Left renal pelvis (tissue), 4 donors: ENCODE results near the gene ERC2. TPM values are rescaled to one million over a fixed set of nuclear protein-coding genes. Genes with fewer than 3 reads are reported as not detected.

Experiments
- DNase-seq, 4 donors: peaks; one replicate each; pipeline ENCODE4 v3.0.0-alpha.2; 2013; ENCODE audit warnings: low read depth in 4 of 4, low spot score in 3 of 4
- polyA plus RNA-seq, 4 donors: library from polyadenylated mRNA; unstranded; fragments of 120-200 nt; gene quantifications; one replicate each; pipeline ENCODE4 v1.2.1, GENCODE V29; 2013; ENCODE audit not compliant: insufficient read length in 4 of 4

The ERC2 gene
- polyA plus RNA-seq, 4 donors: 1.2 to 5.3 (median 2.9) TPM

- DNase-seq: no peak
Measured at GRCh38 chr3:55500555-55501330, 967.5 kb downstream of the ERC2 start.

DNA sequence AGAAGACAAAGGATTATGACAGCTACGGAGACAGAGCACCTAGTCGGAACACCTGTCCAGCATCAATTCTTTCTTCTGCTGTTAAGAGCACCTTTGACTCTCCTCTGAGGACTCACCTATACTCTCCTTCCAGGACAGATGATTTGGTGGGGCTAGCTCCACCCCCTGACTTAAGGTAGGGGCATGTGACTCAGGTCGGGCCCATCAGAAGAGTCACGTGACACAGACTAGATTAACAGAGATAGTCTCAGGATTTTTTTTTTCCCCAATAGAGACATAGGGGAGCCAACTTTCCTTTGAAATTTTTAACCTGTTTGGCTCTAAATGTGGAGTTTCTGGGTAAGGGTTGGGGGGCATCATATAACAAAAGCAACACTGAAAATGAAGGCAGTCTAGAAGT is 969.7 kb downstream of the ERC2 start:
- no peak for DNase-seq

GRCh38 chr3:55497250-55497649 is 971.0 kb downstream of the ERC2 start:
- DNase-seq: no peak

DNA sequence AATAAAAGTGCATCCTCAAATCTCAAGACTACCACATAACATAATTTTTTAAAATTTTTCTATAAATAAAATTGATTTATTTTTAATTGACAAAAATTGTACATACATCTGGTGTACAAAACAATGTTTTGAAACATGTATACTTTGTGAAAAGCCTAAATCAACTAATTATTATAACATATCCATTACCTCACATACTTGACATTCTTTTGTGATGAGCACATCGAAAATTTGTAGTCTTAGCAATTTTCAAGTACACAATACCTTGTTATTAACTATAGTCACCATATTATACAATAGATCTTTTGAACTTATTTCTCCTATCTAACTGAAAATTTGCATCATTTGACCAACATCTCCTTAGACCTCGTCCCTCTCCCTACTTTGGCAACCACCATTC is 973.3 kb downstream of the ERC2 start:
- DNase-seq: no peak

- no peak for DNase-seq
Measured at GRCh38 chr3:55492976-55493375, 975.3 kb downstream of the ERC2 start.

DNA sequence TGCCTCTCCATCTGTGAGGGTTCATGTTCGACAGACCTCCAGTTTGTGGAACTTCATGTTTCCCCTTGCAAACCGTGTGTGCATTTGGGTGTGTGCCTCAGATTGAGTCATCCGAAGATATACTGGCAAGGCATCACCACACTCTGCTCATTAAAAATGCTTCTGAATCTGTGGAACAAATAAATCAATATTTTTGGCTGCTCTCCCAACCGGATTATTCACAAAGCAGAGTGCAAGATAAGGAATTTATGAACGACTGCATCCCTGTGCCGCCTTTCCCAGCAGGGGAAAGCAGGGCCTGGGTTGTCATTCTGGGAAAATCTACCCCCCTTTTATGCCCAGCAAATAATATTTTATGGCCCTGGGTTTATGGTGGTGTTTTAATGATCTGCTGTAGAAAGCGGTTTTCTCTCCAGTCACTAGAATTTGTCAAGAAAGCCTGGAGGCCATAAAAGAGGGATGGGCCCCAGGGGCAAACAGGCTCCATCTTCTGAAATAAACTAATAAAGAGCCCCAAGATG is 976.9 kb downstream of the ERC2 start:
- no peak for DNase-seq

DNA sequence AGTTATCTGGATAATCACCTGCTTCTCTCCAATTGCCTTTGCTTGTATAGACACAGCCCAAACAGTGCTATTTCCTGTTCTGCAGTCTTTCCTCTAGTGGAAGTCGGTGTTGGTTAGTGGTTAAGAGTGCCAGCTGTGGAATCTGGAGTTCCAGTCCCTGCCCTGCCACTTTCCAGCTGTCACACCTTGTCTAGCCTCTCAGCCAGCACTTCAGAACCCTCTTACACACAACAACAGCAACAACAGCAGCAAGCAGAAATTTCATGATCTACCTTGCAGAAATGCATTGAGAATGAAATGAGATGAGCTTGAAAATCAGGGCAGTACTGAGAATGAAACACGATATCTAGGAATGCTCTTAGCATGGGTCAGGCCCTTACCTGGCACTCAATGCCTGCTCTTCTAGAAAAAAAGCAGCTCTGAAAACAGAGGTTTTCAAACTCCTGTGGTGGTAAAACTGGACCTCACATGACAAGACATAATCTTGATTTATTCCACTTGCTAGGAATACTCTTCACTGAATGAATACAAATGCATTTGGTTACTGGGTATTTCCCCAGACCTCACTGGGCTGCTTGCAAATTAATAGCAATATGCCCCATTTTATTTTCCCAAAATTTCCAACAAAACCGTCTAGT is 977.9 kb downstream of the ERC2 start:
- no peak for DNase-seq

DNA sequence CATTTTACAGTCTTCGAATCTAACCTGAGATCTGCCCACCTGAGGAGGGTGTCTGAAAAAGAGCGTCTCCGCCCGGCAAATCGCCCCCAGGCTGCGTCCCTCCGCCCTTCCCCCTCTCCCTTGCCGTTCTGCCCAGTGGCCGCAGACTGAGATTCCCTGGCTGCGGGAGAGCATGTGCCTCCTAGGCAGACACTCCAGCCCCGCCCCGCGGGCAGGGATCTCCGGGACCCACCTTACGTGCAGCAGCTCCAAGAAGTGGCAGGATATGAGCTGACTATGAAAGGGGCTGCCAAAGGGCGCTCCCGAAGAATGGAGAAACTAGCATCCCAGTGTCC is 978.5 kb downstream of the ERC2 start:
- DNase-seq: no peak

- no peak for DNase-seq
Measured at GRCh38 chr3:55488398-55489055, 979.7 kb downstream of the ERC2 start.

DNA sequence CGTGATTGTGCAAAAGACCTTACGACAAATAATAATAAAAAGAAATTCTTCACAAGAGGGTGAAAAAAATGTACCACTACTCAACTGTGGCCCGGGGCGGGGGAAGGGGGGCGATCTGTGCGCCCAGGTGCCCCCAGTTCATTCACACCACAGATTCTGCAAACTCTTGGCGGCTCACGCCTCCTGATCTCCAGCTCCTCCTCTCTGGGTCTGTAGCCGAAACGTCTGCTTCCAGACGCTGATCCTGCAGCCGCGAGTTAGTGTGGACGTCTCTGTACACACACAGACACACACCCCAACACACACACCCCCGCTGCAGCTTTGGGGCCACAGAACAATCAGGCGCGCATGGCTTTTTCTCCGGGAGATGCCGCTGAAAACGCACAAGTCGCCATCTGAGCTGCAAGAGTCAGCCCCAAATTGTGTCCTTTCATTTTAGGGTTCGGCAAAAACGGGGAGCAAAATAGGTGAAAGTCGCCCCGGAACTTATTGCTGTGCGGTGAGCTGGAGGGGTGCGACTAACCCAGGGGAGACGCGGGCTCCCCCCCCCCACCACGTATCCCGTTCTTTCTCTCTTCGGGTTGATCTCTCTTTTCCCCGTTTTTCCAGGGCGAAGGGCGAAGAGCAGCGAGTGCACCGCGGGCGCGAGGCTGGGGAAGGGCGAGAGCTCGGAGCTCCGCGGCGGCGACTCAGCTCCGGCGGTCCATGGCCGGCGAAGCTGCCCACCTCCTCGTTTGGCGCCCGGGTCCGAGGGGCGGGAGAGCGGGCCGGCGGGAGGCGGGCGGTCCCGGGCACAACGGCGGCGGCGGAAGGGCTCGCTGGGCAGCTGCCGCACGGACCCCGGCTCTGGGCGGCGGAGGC is 980.7 kb downstream of the ERC2 start:
- no peak for DNase-seq

GRCh38 chr3:55486857-55487380 is 981.3 kb downstream of the ERC2 start, which contains the start of gene WNT5A:
Gene WNT5A (minus strand): TSS chr3:55487306. CDS start chr3:55486985, 321 bp downstream.
- DNase-seq: no peak

- DNase-seq: no peak
Measured at GRCh38 chr3:55486101-55486856, 982.0 kb downstream of the ERC2 start.

- no peak for DNase-seq
Measured at GRCh38 chr3:55484801-55485791, 983.2 kb downstream of the ERC2 start.

- no peak for DNase-seq
Measured at GRCh38 chr3:55484191-55484689, 984.0 kb downstream of the ERC2 start.

DNA sequence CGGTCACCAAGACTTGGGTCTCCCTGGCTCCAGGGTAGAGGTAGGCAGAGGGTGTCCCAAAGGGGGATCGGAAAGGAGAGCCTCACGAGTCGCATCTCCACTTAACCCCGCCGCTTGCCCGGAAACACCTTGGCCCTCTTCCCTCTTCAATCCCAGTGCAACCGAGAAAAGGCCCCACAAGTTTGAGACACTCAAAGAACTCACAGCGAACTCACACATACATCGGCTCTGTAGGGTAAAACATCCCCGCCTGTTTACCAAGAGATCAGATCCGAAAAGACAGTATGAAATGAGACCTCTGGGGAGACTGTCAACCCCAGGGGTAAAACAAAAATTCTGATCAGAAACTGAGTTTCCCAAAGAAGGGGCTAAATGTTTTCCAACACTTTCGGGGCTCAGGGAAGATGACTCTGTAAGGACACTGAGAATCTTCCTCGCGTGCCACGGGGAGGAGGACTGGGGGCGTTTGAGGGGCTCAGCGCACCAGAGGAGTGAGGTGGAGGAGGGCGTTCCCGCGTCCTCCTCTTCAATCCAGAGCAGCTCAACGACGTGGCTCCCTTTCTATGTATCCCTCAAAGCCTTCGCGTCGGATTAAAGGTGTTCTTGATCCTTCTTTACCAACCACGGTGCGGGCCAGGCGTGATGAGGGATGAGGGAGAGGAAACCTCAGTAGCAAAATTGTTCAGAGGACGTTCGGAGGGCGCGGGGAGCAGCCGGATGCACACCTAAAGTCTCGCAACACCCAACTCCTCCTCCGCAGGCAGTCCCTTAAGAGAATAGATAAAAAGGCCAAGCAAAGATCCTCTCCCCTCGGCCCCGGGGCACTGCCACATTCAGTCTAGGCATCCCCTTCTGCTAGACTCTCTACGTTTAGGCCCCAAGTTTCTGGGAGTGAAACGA is 984.8 kb downstream of the ERC2 start:
- DNase-seq: no peak

DNA sequence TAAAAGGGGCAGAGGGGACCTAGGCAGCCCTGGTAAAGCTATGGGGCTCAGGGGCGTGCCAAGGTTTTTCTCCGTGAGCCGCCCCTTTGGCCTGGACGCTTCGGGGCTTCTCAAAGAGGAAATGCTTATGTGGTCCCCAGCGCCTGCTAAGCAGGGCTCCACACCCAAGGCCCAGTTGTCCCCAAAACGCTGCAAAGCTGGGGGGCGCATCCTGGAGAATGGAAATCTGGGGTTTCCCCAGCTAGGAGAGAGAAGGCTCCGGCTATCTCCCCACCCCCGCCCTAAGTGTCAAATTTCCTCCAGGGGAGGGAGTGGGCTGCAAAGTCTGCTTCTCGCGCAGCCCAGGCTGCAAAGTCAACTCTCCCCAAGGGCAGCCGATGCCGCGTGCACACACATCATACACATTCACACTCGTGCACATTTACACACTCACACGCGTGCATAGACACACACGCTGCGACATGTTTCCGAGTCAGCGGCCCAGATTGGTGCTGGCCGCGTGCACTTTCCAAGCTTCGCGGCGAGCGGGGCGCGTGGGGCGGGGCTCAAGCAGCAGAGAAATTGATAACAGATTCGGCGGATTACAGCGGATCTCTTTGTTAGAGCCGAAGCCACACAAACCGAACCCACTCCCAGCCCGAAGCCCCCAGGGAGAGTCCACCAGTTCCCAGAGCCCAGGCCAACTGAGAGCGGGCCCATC is 985.6 kb downstream of the ERC2 start:
- no peak for DNase-seq
